Duodenal mucosa (tissue), 2 donors: Measurements from ENCODE around the gene TPCN1.

Experiments
- H3K27ac ChIP-seq: one replicate; pipeline ENCODE4 v1.7.0; 2013; ENCODE audit warnings: low read depth, low read length
- H3K27me3 ChIP-seq, 2 donors: one replicate each; pipeline ENCODE4 v1.7.0; 2013; ENCODE audit warnings: low read length in 2 of 2, control low read depth in 1 of 2; ENCODE audit not compliant: insufficient read depth in 2 of 2, control insufficient read depth in 1 of 2
- H3K36me3 ChIP-seq, 2 donors: one replicate each; pipeline ENCODE4 v1.7.0; 2013; ENCODE audit warnings: low read length in 2 of 2, control low read depth in 1 of 2; ENCODE audit not compliant: insufficient read depth in 2 of 2, control insufficient read depth in 1 of 2
- H3K4me1 ChIP-seq, 2 donors: one replicate each; pipeline ENCODE4 v1.7.0; 2013; ENCODE audit warnings: low read length in 2 of 2, control low read depth in 1 of 2; ENCODE audit not compliant: insufficient read depth in 2 of 2, control insufficient read depth in 1 of 2
- H3K4me3 ChIP-seq, 2 donors: one replicate each; pipeline ENCODE4 v1.7.0; 2013; ENCODE audit warnings: low read length in 2 of 2, low read depth in 1 of 2
- H3K9ac ChIP-seq, 2 donors: one replicate each; pipeline ENCODE4 v1.7.0; 2013; ENCODE audit warnings: low read length in 2 of 2, low read depth in 1 of 2
- H3K9me3 ChIP-seq, 2 donors: one replicate each; pipeline ENCODE4 v1.7.0; 2013; ENCODE audit warnings: low read length in 2 of 2, control low read depth in 1 of 2; ENCODE audit not compliant: control insufficient read depth in 1 of 2

The TPCN1 gene

GRCh38 chr12:113260127-113260526, 38.9 kb downstream of the TPCN1 start:
- no peak overlapping the region for H3K9ac ChIP-seq
- H3K27me3 ChIP-seq = no peaks in the 10 kb centered on the region
- no peaks in the 10 kb centered on the region for H3K9me3 ChIP-seq
- no peak overlapping the region for H3K4me3 ChIP-seq
- peaks cover 18 to 23% of the 10 kb centered on the region in 2 donors for H3K4me1 ChIP-seq
- H3K27ac ChIP-seq = no peak overlapping the region
- H3K36me3 ChIP-seq = peaks cover 7 to 25% of the 10 kb centered on the region in 2 donors

GRCh38 chr12:113260636-113261300, 39.5 kb downstream of the TPCN1 start:
- H3K4me1 ChIP-seq = peaks cover 18 to 23% of the 10 kb centered on the region in 2 donors
- no peak overlapping the region for H3K9ac ChIP-seq
- no peak overlapping the region for H3K4me3 ChIP-seq
- H3K27ac ChIP-seq = no peak overlapping the region
- no peaks in the 10 kb centered on the region for H3K9me3 ChIP-seq
- H3K36me3 ChIP-seq = peaks cover 7 to 26% of the 10 kb centered on the region in 2 donors
- no peaks in the 10 kb centered on the region for H3K27me3 ChIP-seq

- no peaks in the 10 kb centered on the region for H3K9me3 ChIP-seq
- no peak overlapping the region for H3K9ac ChIP-seq
- no peak overlapping the region for H3K27ac ChIP-seq
- no peaks in the 10 kb centered on the region for H3K27me3 ChIP-seq
- peaks cover 18 to 23% of the 10 kb centered on the region in 2 donors for H3K4me1 ChIP-seq
- peaks cover 18 to 38% of the 10 kb centered on the region in 2 donors for H3K36me3 ChIP-seq
- no peak overlapping the region for H3K4me3 ChIP-seq
Observed at GRCh38 chr12:113261847-113262470, 40.7 kb downstream of the TPCN1 start.

- H3K36me3 ChIP-seq = peaks cover 19 to 43% of the 10 kb centered on the region in 2 donors
- H3K27ac ChIP-seq = no peak overlapping the region
- H3K9me3 ChIP-seq = no peaks in the 10 kb centered on the region
- no peaks in the 10 kb centered on the region for H3K27me3 ChIP-seq
- H3K4me3 ChIP-seq = no peak overlapping the region
- H3K9ac ChIP-seq = no peak overlapping the region
- peaks cover 18 to 24% of the 10 kb centered on the region in 2 donors for H3K4me1 ChIP-seq
Observed at GRCh38 chr12:113262710-113263109, 41.4 kb downstream of the TPCN1 start.

GRCh38 chr12:113263431-113263963, 42.2 kb downstream of the TPCN1 start:
- Histone ChIP-seq H3K4me1 (peaks cover 18 to 24% of the 10 kb centered on the region in 2 donors), H3K27ac (no peak overlapping the region)

GRCh38 chr12:113266106-113266895, 45.0 kb downstream of the TPCN1 start:
- H3K9me3 ChIP-seq = no peaks in the 10 kb centered on the region
- peaks cover 33 to 71% of the 10 kb centered on the region in 2 donors for H3K36me3 ChIP-seq
- no peak overlapping the region for H3K27ac ChIP-seq
- no peaks in the 10 kb centered on the region for H3K27me3 ChIP-seq
- no peak overlapping the region for H3K4me3 ChIP-seq
- peaks cover under 1 to 6% of the 10 kb centered on the region in 2 donors for H3K4me1 ChIP-seq
- no peak overlapping the region for H3K9ac ChIP-seq

More at GRCh38 chr12:113263431-113263963, 42.2 kb downstream of the TPCN1 start:
- H3K9ac ChIP-seq = no peak overlapping the region
- H3K36me3 ChIP-seq = peaks cover 27 to 51% of the 10 kb centered on the region in 2 donors
- H3K9me3 ChIP-seq = no peaks in the 10 kb centered on the region
- H3K4me3 ChIP-seq = no peak overlapping the region
- no peaks in the 10 kb centered on the region for H3K27me3 ChIP-seq

- Histone ChIP-seq H3K36me3 (peaks cover 38 to 71% of the 10 kb centered on the region in 2 donors), H3K9me3 (no peaks in the 10 kb centered on the region), H3K27me3 (no peaks in the 10 kb centered on the region), H3K9ac (no peak overlapping the region), H3K4me3 (no peak overlapping the region), H3K27ac (no peak overlapping the region), H3K4me1 (peaks cover 5 to 10% of the 10 kb centered on the region in 2 donors)
Observed at GRCh38 chr12:113267621-113268020, 46.4 kb downstream of the TPCN1 start.

- H3K27ac ChIP-seq = no peak overlapping the region
- no peak overlapping the region for H3K9ac ChIP-seq
- peaks cover 5 to 15% of the 10 kb centered on the region in 2 donors for H3K4me1 ChIP-seq
- no peak overlapping the region for H3K4me3 ChIP-seq
- H3K36me3 ChIP-seq = peaks cover 44 to 72% of the 10 kb centered on the region in 2 donors
- H3K27me3 ChIP-seq = no peaks in the 10 kb centered on the region
- H3K9me3 ChIP-seq = no peaks in the 10 kb centered on the region
Observed at GRCh38 chr12:113268136-113268535, 46.9 kb downstream of the TPCN1 start.

- Histone ChIP-seq H3K4me1 (peaks cover 5 to 16% of the 10 kb centered on the region in 2 donors), H3K27ac (no peak overlapping the region)
Observed at GRCh38 chr12:113268621-113269020, 47.4 kb downstream of the TPCN1 start.

More at GRCh38 chr12:113268621-113269020, 47.4 kb downstream of the TPCN1 start:
- peaks cover 42 to 72% of the 10 kb centered on the region in 2 donors for H3K36me3 ChIP-seq
- H3K9ac ChIP-seq = no peak overlapping the region
- no peaks in the 10 kb centered on the region for H3K27me3 ChIP-seq
- no peaks in the 10 kb centered on the region for H3K9me3 ChIP-seq
- H3K4me3 ChIP-seq = no peak overlapping the region
